SK-N-MC (cell line): Measurements from ENCODE around the gene UBE3C.

ENCODE experiments used
- DNase-seq: peaks from one replicate; pipeline ENCODE4 v3.0.0-alpha.2; 2011; ENCODE audit warnings: low read depth, low spot score
- H3K27ac ChIP-seq: fragments of 200-600 bp; sonication (generic); 2 replicates; pipeline ENCODE4 v1.5.1; 2016; ENCODE audit warnings: mixed run types
- H3K36me3 ChIP-seq: fragments of 200-600 bp; sonication (generic); 2 replicates; pipeline ENCODE4 v1.6.1; 2017; ENCODE audit warnings: antibody characterized with exemption, low read length, mixed read lengths; ENCODE audit not compliant: insufficient read depth
- H3K4me3 ChIP-seq: fragments of 200-600 bp; sonication (generic); 2 replicates; pipeline ENCODE4 v1.5.1; 2016
- H3K9ac ChIP-seq: fragments of 200-600 bp; sonication (generic); 2 replicates; pipeline ENCODE4 v1.8.0; 2017; ENCODE audit warnings: mixed run types, mixed read lengths; ENCODE audit not compliant: insufficient read length
- H3K9me3 ChIP-seq: fragments of 200-600 bp; sonication (generic); 2 replicates; pipeline ENCODE4 v1.6.1; 2017; ENCODE audit warnings: low read depth, mild to moderate bottlenecking, antibody characterized with exemption, low read length, moderate library complexity, mixed read lengths
- EZH2 ChIP-seq: fragments of 200-600 bp; sonication (generic); IDR thresholded peaks from one replicate; pipeline ENCODE4 v1.6.1; 2017; ENCODE audit warnings: antibody characterized with exemption
- FOXP2 ChIP-seq: optimal IDR thresholded peaks from 2 replicates; pipeline ENCODE3; 2011; ENCODE audit warnings: mild to moderate bottlenecking, moderate library complexity; ENCODE audit not compliant: insufficient read depth; ENCODE audit errors: extremely low read length, control extremely low read depth
- POLR2AphosphoS5 ChIP-seq: IDR thresholded peaks from 2 replicates; pipeline ENCODE4 v1.6.1; 2012; ENCODE audit warnings: mild to moderate bottlenecking, low read depth, low read length, borderline replicate concordance

Gene UBE3C

GRCh38 chr7:157195868-157196267 lies 57.1 kb downstream of the UBE3C start:
- TF ChIP-seq FOXP2 (no peak), POLR2AphosphoS5 (no peak), EZH2 (no peak)
- H3K9me3 ChIP-seq = no peaks in the 10 kb centered on the region
- H3K36me3 ChIP-seq = peaks cover 72% of the 10 kb centered on the region
- no peak overlapping the region for H3K4me3 ChIP-seq
- no peak overlapping the region for H3K27ac ChIP-seq
- DNase-seq = no peak
- H3K9ac ChIP-seq = no peak overlapping the region

GRCh38 chr7:157204134-157204533 lies 65.4 kb downstream of the UBE3C start:
- Histone ChIP-seq H3K36me3 (peaks cover 35% of the 10 kb centered on the region), H3K9ac (no peak overlapping the region), H3K27ac (no peak overlapping the region), H3K4me3 (no peak overlapping the region), H3K9me3 (no peaks in the 10 kb centered on the region)
- TF ChIP-seq EZH2 = no peak
- no peak for DNase-seq

- peaks cover 40% of the 10 kb centered on the region for H3K36me3 ChIP-seq
- H3K4me3 ChIP-seq = no peak overlapping the region
- H3K9me3 ChIP-seq = no peaks in the 10 kb centered on the region
- H3K9ac ChIP-seq = no peak overlapping the region
- DNase-seq = no peak
- TF ChIP-seq POLR2AphosphoS5 (no peak), EZH2 (no peak), FOXP2 (no peak)
- no peak overlapping the region for H3K27ac ChIP-seq
These were observed 66.7 kb downstream of the UBE3C start for GRCh38 chr7:157205438-157205837.

- H3K4me3 ChIP-seq = peak overlapping the region; percentile 36
- TF ChIP-seq POLR2AphosphoS5 (no peak), EZH2 (no peak), FOXP2 (no peak)
- no peak overlapping the region for H3K9ac ChIP-seq
- no peaks in the 10 kb centered on the region for H3K9me3 ChIP-seq
- peaks cover 47% of the 10 kb centered on the region for H3K36me3 ChIP-seq
- peak; percentile 37 for DNase-seq
- peak overlapping the region; percentile 69 for H3K27ac ChIP-seq
These were observed 70.1 kb downstream of the UBE3C start for GRCh38 chr7:157208571-157209413.

- Histone ChIP-seq H3K36me3 (peaks cover 43% of the 10 kb centered on the region), H3K27ac (no peak overlapping the region), H3K9me3 (no peaks in the 10 kb centered on the region), H3K4me3 (no peak overlapping the region), H3K9ac (no peak overlapping the region)
- DNase-seq = no peak
- TF ChIP-seq EZH2 (no peak), FOXP2 (no peak), POLR2AphosphoS5 (no peak)
These were observed 72.0 kb downstream of the UBE3C start for GRCh38 chr7:157210682-157211081.

GRCh38 chr7:157211690-157212089 lies 73.0 kb downstream of the UBE3C start:
- Histone ChIP-seq H3K9ac (no peak overlapping the region), H3K36me3 (peaks cover 52% of the 10 kb centered on the region), H3K27ac (no peak overlapping the region), H3K4me3 (no peak overlapping the region), H3K9me3 (no peaks in the 10 kb centered on the region)
- no peak for DNase-seq
- no peak for TF ChIP-seq FOXP2
- TF ChIP-seq POLR2AphosphoS5 = no peak
- TF ChIP-seq EZH2 = no peak

GRCh38 chr7:157219154-157219553 lies 80.4 kb downstream of the UBE3C start:
- Histone ChIP-seq H3K9me3 (no peaks in the 10 kb centered on the region), H3K4me3 (no peak overlapping the region), H3K27ac (no peak overlapping the region), H3K9ac (no peak overlapping the region), H3K36me3 (peaks cover 46% of the 10 kb centered on the region; the same call in 1 of the 2 replicates)
- TF ChIP-seq POLR2AphosphoS5 (no peak), FOXP2 (no peak), EZH2 (no peak)
- no peak for DNase-seq

GRCh38 chr7:157220916-157221569 lies 82.3 kb downstream of the UBE3C start:
- no peak overlapping the region for H3K4me3 ChIP-seq
- DNase-seq = no peak
- no peak overlapping the region for H3K27ac ChIP-seq
- H3K9me3 ChIP-seq = no peaks in the 10 kb centered on the region
- peaks cover 46% of the 10 kb centered on the region for H3K36me3 ChIP-seq
- TF ChIP-seq FOXP2 = no peak
- no peak for TF ChIP-seq EZH2
- no peak for TF ChIP-seq POLR2AphosphoS5
- H3K9ac ChIP-seq = no peak overlapping the region

GRCh38 chr7:157222687-157223086 lies 84.0 kb downstream of the UBE3C start:
- H3K27ac ChIP-seq = no peak overlapping the region
- H3K36me3 ChIP-seq = peaks cover 42% of the 10 kb centered on the region
- no peak overlapping the region for H3K9ac ChIP-seq
- DNase-seq = no peak
- H3K4me3 ChIP-seq = no peak overlapping the region
- H3K9me3 ChIP-seq = no peaks in the 10 kb centered on the region
- TF ChIP-seq POLR2AphosphoS5 (no peak), EZH2 (no peak), FOXP2 (no peak)
